MM.1S (cell line): ENCODE measurements around the gene SRP14.

Source experiments
- DNase-seq: peaks from one replicate; pipeline ENCODE4 v3.0.0-alpha.2; 2015
- H2AFZ ChIP-seq: fragments of 300-600 bp; sonication (generic); 2 replicates; pipeline ENCODE4 v1.6.0; 2016; ENCODE audit warnings: antibody characterized with exemption, low read length
- H3F3A ChIP-seq: fragments of 300-600 bp; sonication (generic); 2 replicates; pipeline ENCODE4 v1.6.1; 2016; ENCODE audit warnings: mild to moderate bottlenecking, antibody characterized with exemption, low read length, moderate library complexity, mixed read lengths; ENCODE audit not compliant: insufficient read depth
- H3K27ac ChIP-seq: fragments of 300-600 bp; sonication (generic); 2 replicates; pipeline ENCODE4 v1.5.1; 2016; ENCODE audit warnings: mild to moderate bottlenecking, low read length
- H3K27me3 ChIP-seq: fragments of 300-600 bp; sonication (generic); replicated peaks from 2 replicates; pipeline ENCODE4 v1.6.0; 2016; ENCODE audit warnings: low read length; ENCODE audit not compliant: insufficient read depth
- H3K36me3 ChIP-seq: fragments of 300-600 bp; sonication (generic); replicated peaks from 2 replicates; pipeline ENCODE4 v1.6.1; 2016; ENCODE audit warnings: mild to moderate bottlenecking, low read length, mixed read lengths; ENCODE audit not compliant: insufficient read depth
- H3K4me1 ChIP-seq: fragments of 300-600 bp; sonication (generic); 2 replicates; pipeline ENCODE4 v1.6.1; 2016; ENCODE audit warnings: low read length, mixed read lengths
- H3K4me2 ChIP-seq: fragments of 300-600 bp; sonication (generic); 2 replicates; pipeline ENCODE4 v1.6.0; 2016; ENCODE audit warnings: low read depth, low read length
- H3K4me3 ChIP-seq: fragments of 300-600 bp; sonication (generic); 2 replicates; pipeline ENCODE4 v1.5.1; 2016; ENCODE audit warnings: low read length, mixed read lengths
- H3K79me2 ChIP-seq: fragments of 300-600 bp; sonication (generic); 2 replicates; pipeline ENCODE4 v1.6.1; 2016; ENCODE audit warnings: mixed run types, low read length, mixed read lengths
- H3K9ac ChIP-seq: fragments of 300-600 bp; sonication (generic); 2 replicates; pipeline ENCODE4 v1.6.1; 2016; ENCODE audit warnings: low read length, mixed read lengths
- H3K9me2 ChIP-seq: fragments of 300-600 bp; sonication (generic); replicated peaks from 2 replicates; pipeline ENCODE4 v1.6.1; 2016; ENCODE audit warnings: mild to moderate bottlenecking, low read length, mixed read lengths; ENCODE audit not compliant: insufficient read depth
- H3K9me3 ChIP-seq: fragments of 300-600 bp; sonication (generic); replicated peaks from 2 replicates; pipeline ENCODE4 v1.6.1; 2016; ENCODE audit warnings: mild to moderate bottlenecking, low read length, mixed read lengths; ENCODE audit not compliant: insufficient read depth
- H4K20me1 ChIP-seq: fragments of 300-600 bp; sonication (generic); 2 replicates; pipeline ENCODE4 v1.6.1; 2016; ENCODE audit warnings: mild to moderate bottlenecking, low read length, moderate library complexity, mixed read lengths; ENCODE audit not compliant: insufficient read depth
- CTCF ChIP-seq: fragments of 300-600 bp; sonication (generic); IDR thresholded peaks from 2 replicates; pipeline ENCODE4 v1.5.1; 2016; ENCODE audit warnings: antibody characterized with exemption, low read length, mixed read lengths
- EZH2 ChIP-seq: fragments of 300-600 bp; sonication (generic); optimal IDR thresholded peaks from 2 replicates; pipeline ENCODE3; 2017; ENCODE audit warnings: low read depth, mild to moderate bottlenecking, antibody characterized with exemption, low read length, mixed read lengths
- EZH2phosphoT487 ChIP-seq: fragments of 300-600 bp; sonication (generic); IDR thresholded peaks from 2 replicates; pipeline ENCODE4 v1.6.1; 2018; ENCODE audit warnings: antibody characterized with exemption, low read length

SRP14 gene

DNA sequence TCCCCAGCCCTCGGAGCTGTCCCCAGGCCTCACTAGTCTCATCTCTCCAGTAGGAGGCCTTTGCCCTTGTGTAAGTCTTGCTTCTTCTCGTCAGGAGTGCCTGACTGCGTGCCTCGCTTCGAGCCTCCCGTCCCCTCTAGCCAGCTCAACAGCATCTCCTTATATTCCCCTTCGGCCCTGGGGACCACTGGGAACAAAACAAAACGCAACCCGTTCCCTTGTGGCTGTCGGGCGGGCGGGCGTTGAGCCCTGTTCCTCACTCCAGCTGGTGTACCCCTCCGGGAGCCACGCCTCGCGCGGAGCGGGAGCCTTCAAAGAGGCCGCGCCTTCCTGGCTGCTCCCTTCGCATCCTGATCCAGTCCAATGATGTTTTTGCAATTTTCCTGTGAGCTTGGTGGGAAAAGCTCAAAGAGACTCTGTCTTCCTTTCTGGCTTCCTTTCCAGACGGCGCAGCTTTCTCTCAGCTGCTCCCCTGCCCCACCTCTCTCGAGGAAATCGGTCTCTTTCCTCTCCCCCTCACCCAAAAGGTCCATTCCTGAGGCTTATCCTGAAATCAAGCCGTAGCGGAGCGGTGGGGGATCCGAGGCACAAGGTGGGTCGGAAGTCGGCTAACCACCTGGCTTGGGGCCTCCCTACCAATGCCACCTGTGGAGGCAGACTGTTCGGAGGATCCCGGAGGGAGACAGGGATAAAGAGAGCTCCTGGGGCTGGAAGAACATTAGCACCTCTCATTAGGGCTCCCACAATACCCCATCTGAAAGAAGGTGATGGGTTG is 33.4 kb upstream of the SRP14 start:
- H3K4me2 ChIP-seq = no peak overlapping the region
- H3K9me3 ChIP-seq = no peaks in the 10 kb centered on the region
- TF ChIP-seq CTCF (no peak), EZH2 (no peak), EZH2phosphoT487 (no peak)
- no peak overlapping the region for H3K27ac ChIP-seq
- DNase-seq = no peak
- no peaks in the 10 kb centered on the region for H3K9me2 ChIP-seq
- H3K4me1 ChIP-seq = no peaks in the 10 kb centered on the region
- no peak overlapping the region for H3K4me3 ChIP-seq
- H3K9ac ChIP-seq = no peak overlapping the region
- no peaks in the 10 kb centered on the region for H4K20me1 ChIP-seq
- H3K79me2 ChIP-seq = no peaks in the 10 kb centered on the region
- H2AFZ ChIP-seq = no peak overlapping the region
- H3K27me3 ChIP-seq = no peaks in the 10 kb centered on the region
- no peaks in the 10 kb centered on the region for H3K36me3 ChIP-seq
- H3F3A ChIP-seq = no peaks in the 10 kb centered on the region

DNA sequence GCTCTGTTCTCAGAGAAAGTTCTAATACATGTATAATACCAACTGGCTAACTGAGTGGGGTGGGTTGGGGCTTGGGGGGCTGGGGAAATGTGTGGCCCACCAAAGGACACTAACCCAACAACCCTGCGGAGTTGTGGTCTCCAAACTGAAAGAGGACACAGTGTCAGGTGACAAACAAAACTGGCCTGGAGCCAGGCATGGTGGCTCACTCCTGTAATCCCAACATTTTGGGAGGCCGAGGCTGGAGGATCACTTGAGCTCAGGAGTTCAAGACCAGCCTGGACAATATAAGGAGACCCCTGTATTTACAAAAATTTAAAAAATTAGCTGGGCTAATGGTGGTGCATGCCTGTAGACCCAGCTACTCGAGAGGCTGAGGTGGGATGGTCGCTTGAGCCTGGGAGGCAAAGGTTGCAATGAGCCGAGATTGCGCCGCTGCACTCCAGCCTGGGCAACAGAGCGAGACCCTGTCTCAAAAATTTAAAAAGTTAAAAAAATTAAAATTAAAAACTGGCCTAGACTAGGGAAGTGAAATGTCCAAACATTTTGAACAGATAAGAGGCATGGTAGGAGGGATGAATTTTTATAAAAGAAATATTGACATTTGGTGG is 31.7 kb upstream of the SRP14 start:
- DNase-seq = no peak
- peaks cover 2% of the 10 kb centered on the region for H3K4me1 ChIP-seq
- no peaks in the 10 kb centered on the region for H3K79me2 ChIP-seq
- H3K4me3 ChIP-seq = no peak overlapping the region
- H3K9ac ChIP-seq = no peak overlapping the region
- H4K20me1 ChIP-seq = no peaks in the 10 kb centered on the region
- H3K27ac ChIP-seq = no peak overlapping the region
- H3F3A ChIP-seq = no peaks in the 10 kb centered on the region; the same call in 1 of the 2 replicates
- H3K27me3 ChIP-seq = no peaks in the 10 kb centered on the region
- no peaks in the 10 kb centered on the region for H3K36me3 ChIP-seq
- H3K9me2 ChIP-seq = no peaks in the 10 kb centered on the region
- H3K4me2 ChIP-seq = no peak overlapping the region
- TF ChIP-seq CTCF (no peak), EZH2phosphoT487 (no peak), EZH2 (no peak)
- no peak overlapping the region for H2AFZ ChIP-seq
- no peaks in the 10 kb centered on the region for H3K9me3 ChIP-seq

DNA sequence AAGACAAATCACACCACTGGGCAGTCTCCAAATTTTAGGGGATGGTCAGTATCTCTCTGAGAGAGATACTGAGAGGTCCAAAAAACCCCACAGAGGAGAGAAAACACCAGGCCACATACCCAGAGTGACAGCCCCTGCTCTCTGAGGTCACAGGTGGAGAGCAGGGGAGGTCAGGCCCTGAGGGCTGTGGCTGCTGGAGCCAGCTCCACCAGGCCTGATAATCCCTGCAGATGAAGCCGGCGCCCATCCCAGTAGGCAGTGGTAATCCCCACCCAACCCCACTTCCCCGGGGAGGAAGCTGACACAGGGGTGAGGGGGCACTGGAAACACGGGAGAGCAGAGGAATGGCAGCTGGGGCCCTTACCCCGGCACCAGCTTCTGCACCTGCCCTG is 31.2 kb upstream of the SRP14 start:
- DNase-seq = no peak
- no peaks in the 10 kb centered on the region for H3K9me3 ChIP-seq
- no peaks in the 10 kb centered on the region for H3K9me2 ChIP-seq
- H3K79me2 ChIP-seq = no peaks in the 10 kb centered on the region
- no peak overlapping the region for H3K4me3 ChIP-seq
- no peak overlapping the region for H2AFZ ChIP-seq
- peaks cover under 1% of the 10 kb centered on the region for H3F3A ChIP-seq
- H3K9ac ChIP-seq = no peak overlapping the region
- TF ChIP-seq EZH2 = no peak
- no peak for TF ChIP-seq CTCF
- TF ChIP-seq EZH2phosphoT487 = no peak
- no peak overlapping the region for H3K27ac ChIP-seq
- peaks cover 8% of the 10 kb centered on the region for H3K4me1 ChIP-seq
- no peaks in the 10 kb centered on the region for H3K27me3 ChIP-seq
- no peaks in the 10 kb centered on the region for H3K36me3 ChIP-seq
- H4K20me1 ChIP-seq = no peaks in the 10 kb centered on the region
- no peak overlapping the region for H3K4me2 ChIP-seq
